NB4 (cell line): ENCODE data around the gene EPAS1.

ENCODE experiments used
- DNase-seq: peaks from one replicate; pipeline ENCODE4 v3.0.0; 2010; ENCODE audit warnings: low read depth
- H3K4me3 ChIP-seq: one replicate; pipeline ENCODE4 v1.5.1; 2011; ENCODE audit warnings: mild to moderate bottlenecking, low read depth, low read length, moderate library complexity
- CTCF ChIP-seq: IDR thresholded peaks from one replicate; pipeline ENCODE4 v1.5.1; 2012; ENCODE audit warnings: low read depth, low read length
- MAX ChIP-seq: IDR thresholded peaks from 2 replicates; pipeline ENCODE4 v1.6.1; 2011; ENCODE audit warnings: low read depth, low read length
- MYC ChIP-seq: IDR thresholded peaks from 2 replicates; pipeline ENCODE4 v1.6.1; 2011; ENCODE audit warnings: low read depth, low read length
- POLR2A ChIP-seq: IDR thresholded peaks from 2 replicates; pipeline ENCODE4 v1.6.1; 2011; ENCODE audit warnings: mild to moderate bottlenecking; ENCODE audit not compliant: insufficient read length; ENCODE audit errors: extremely low read depth

Gene EPAS1

GRCh38 chr2:46411985-46412384 lies 114.8 kb downstream of the EPAS1 start:
- TF ChIP-seq MYC, result no peak
- TF ChIP-seq POLR2A, result no peak
- DNase-seq, result no peak
- no peak overlapping the region for H3K4me3 ChIP-seq

GRCh38 chr2:46413111-46413510 lies 115.9 kb downstream of the EPAS1 start:
- H3K4me3 ChIP-seq, result no peak overlapping the region
- TF ChIP-seq MYC (no peak), POLR2A (no peak), MAX (no peak), CTCF (no peak)
- DNase-seq, result no peak

GRCh38 chr2:46413631-46414030 lies 116.4 kb downstream of the EPAS1 start:
- TF ChIP-seq MYC (no peak), POLR2A (no peak), CTCF (no peak), MAX (no peak)
- DNase-seq, result no peak
- no peak overlapping the region for H3K4me3 ChIP-seq

GRCh38 chr2:46414701-46415100 lies 117.5 kb downstream of the EPAS1 start:
- no peak overlapping the region for H3K4me3 ChIP-seq
- no peak for DNase-seq
- no peak for TF ChIP-seq MAX
- no peak for TF ChIP-seq MYC
- TF ChIP-seq CTCF, result no peak
- TF ChIP-seq POLR2A, result no peak

GRCh38 chr2:46416280-46416679 lies 119.1 kb downstream of the EPAS1 start:
- no peak overlapping the region for H3K4me3 ChIP-seq
- DNase-seq, result no peak
- TF ChIP-seq CTCF (no peak), POLR2A (no peak), MYC (no peak), MAX (no peak)

- DNase-seq, result no peak
- no peak overlapping the region for H3K4me3 ChIP-seq
- no peak for TF ChIP-seq MYC
- TF ChIP-seq MAX, result no peak
- TF ChIP-seq POLR2A, result no peak
- no peak for TF ChIP-seq CTCF
Measured at GRCh38 chr2:46416739-46417403, 119.7 kb downstream of the EPAS1 start.
